Caco-2 (cell line): ENCODE measurements around the gene FAF2. TPM values are rescaled to one million over a fixed set of nuclear protein-coding genes. Genes with fewer than 3 reads are reported as not detected.
A peak's percentile ranks its signal among the peaks of the same experiment; 100 is the strongest.

Experiments used
- BruUV-seq: library from RNA; stranded (reverse); fragments of 400-500 nt; replicated peaks from 2 replicates; lab custom pipeline; 2021; lab: Mats Ljungman, UMichigan
- CTCF ChIA-PET: fragments of 300-600 bp; sonication (Branson Sonifier 250); formaldehyde crosslinking; loops from one replicate; lab custom pipeline; 2022; ENCODE audit warnings: antibody characterized with exemption; lab: Charles Lee
- POLR2A ChIA-PET: fragments of 300-600 bp; sonication (Branson Sonifier 250); formaldehyde crosslinking; loops from one replicate; lab custom pipeline; 2022; ENCODE audit warnings: antibody characterized with exemption; lab: Charles Lee
- DNase-seq, 2 experiments: peaks; one replicate each; pipeline versions ENCODE4 v3.0.0 to v3.0.0-alpha.2; 2020 to 2022
- H3K27me3 ChIP-seq: replicated peaks from 2 replicates; pipeline ENCODE4 v1.6.0; 2011; ENCODE audit warnings: low read length; ENCODE audit not compliant: control insufficient read depth, insufficient read depth
- H3K36me3 ChIP-seq: 2 replicates; pipeline ENCODE4 v1.5.1; 2011; ENCODE audit warnings: low read length; ENCODE audit not compliant: control insufficient read depth, insufficient read depth
- H3K4me1 ChIP-seq: fragments of 250-450 bp; sonication (Bioruptor Pico); 2 replicates; pipeline ENCODE4 v1.5.1; 2020; ENCODE audit warnings: mild to moderate bottlenecking
- H3K4me3 ChIP-seq: 2 replicates; pipeline ENCODE4 v1.5.1; 2011; ENCODE audit warnings: low read depth, mild to moderate bottlenecking, control low read depth, low read length
- H3K9me3 ChIP-seq: fragments of 250-450 bp; sonication (Bioruptor Pico); 2 replicates; pipeline ENCODE4 v1.5.1; 2020; ENCODE audit warnings: mild to moderate bottlenecking, moderate library complexity
- H3K27ac Mint-ChIP-seq: one replicate; pipeline ENCODE4 v1.8.0; 2022; ENCODE audit warnings: mixed read lengths; ENCODE audit not compliant: unreplicated experiment
- H3K27me3 Mint-ChIP-seq: one replicate; pipeline ENCODE4 v1.8.0; 2022; ENCODE audit warnings: mixed read lengths; ENCODE audit not compliant: insufficient read depth, unreplicated experiment
- H3K36me3 Mint-ChIP-seq: one replicate; pipeline ENCODE4 v1.8.0; 2022; ENCODE audit warnings: mild to moderate bottlenecking, mixed read lengths; ENCODE audit not compliant: insufficient read depth, unreplicated experiment
- H3K4me1 Mint-ChIP-seq: one replicate; pipeline ENCODE4 v1.8.0; 2022; ENCODE audit warnings: low read depth, mixed read lengths; ENCODE audit not compliant: unreplicated experiment
- H3K4me3 Mint-ChIP-seq: one replicate; pipeline ENCODE4 v1.8.0; 2022; ENCODE audit warnings: mild to moderate bottlenecking, moderate library complexity, mixed read lengths; ENCODE audit not compliant: unreplicated experiment
- H3K9me3 Mint-ChIP-seq: one replicate; pipeline ENCODE4 v1.8.0; 2022; ENCODE audit warnings: mixed read lengths; ENCODE audit not compliant: unreplicated experiment
- CTCF ChIP-seq, 2 experiments: fragments of 200-600 bp in 1 of 2; IDR thresholded peaks; 1 replicate in 1 of 2; 2 replicates in 1 of 2; pipeline versions ENCODE4 v1.5.1 to v1.8.0; 2011 to 2022; ENCODE audit warnings: antibody characterized with exemption in 1 of 2, control low read depth in 1 of 2, inconsistent platforms in 1 of 2, low read depth in 1 of 2, low read length in 1 of 2, mild to moderate bottlenecking in 1 of 2, moderate library complexity in 1 of 2; ENCODE audit not compliant: insufficient read depth in 1 of 2, severe bottlenecking in 1 of 2, unreplicated experiment in 1 of 2
- intact Hi-C: fragments of 100-400 bp; cut with micrococcal nuclease; formaldehyde crosslinking; loops from one replicate; pipeline ENCODE4 v1.10.0; 2022; ENCODE audit not compliant: unreplicated experiment
- total RNA-seq: library from RNA; stranded (reverse); gene quantifications from 2 replicates; pipeline ENCODE4 v1.2.3, GENCODE V29; 2022

Gene FAF2
- total RNA-seq, 1 experiment from 2014 or later, result 55.5 TPM

- no peak for TF ChIP-seq CTCF (IDR thresholded peaks at IDR 0.05; ENCODE audit: insufficient read depth in 1 of 2, low read depth in 1 of 2, low read length in 1 of 2, severe bottlenecking in 1 of 2, unreplicated experiment in 1 of 2)
- intact Hi-C loops, result loop anchor here (10.0 kb wide), 1 partner anchor 72 kb away; no protein-coding TSS in a partner anchor
- no TSS peak for BruUV-seq
These were observed 35.0 kb upstream of the FAF2 start for GRCh38 chr5:176413255-176413565.

GRCh38 chr5:176413709-176414191 lies 34.4 kb upstream of the FAF2 start:
- Mint-ChIP-seq H3K27ac (no peak overlapping the region), H3K4me1 (peaks cover 24% of the 10 kb centered on the region), H3K9me3 (no peaks in the 10 kb centered on the region), H3K27me3 (no peaks in the 10 kb centered on the region), H3K36me3 (peaks cover 29% of the 10 kb centered on the region), H3K4me3 (no peak overlapping the region)
- intact Hi-C loops, result loop anchor here (10.0 kb wide), 1 partner anchor 71 kb away; no protein-coding TSS in a partner anchor
- no peaks in the 10 kb centered on the region for H3K27me3 ChIP-seq
- ChIA-PET CTCF (no interaction called here), POLR2A (interaction anchor here (0.7 kb wide), 1 partner anchor 129 kb away, joined by 4 read pairs; no protein-coding TSS in a partner anchor)
- H3K36me3 ChIP-seq, result no peaks in the 10 kb centered on the region
- TF ChIP-seq CTCF (IDR thresholded peaks at IDR 0.05; ENCODE audit: insufficient read depth in 1 of 2, low read depth in 1 of 2, low read length in 1 of 2, severe bottlenecking in 1 of 2, unreplicated experiment in 1 of 2), result no peak
- no peak for DNase-seq
- no peaks in the 10 kb centered on the region for H3K9me3 ChIP-seq
- peaks cover 21% of the 10 kb centered on the region for H3K4me1 ChIP-seq
- BruUV-seq, result no TSS peak
- no peak overlapping the region for H3K4me3 ChIP-seq

More at GRCh38 chr5:176413255-176413565, 35.0 kb upstream of the FAF2 start:
- peaks cover 17% of the 10 kb centered on the region for H3K4me1 ChIP-seq
- H3K36me3 ChIP-seq, result no peaks in the 10 kb centered on the region
- Mint-ChIP-seq H3K27me3 (no peaks in the 10 kb centered on the region), H3K36me3 (peaks cover 25% of the 10 kb centered on the region), H3K4me3 (no peak overlapping the region), H3K4me1 (peaks cover 21% of the 10 kb centered on the region), H3K9me3 (no peaks in the 10 kb centered on the region), H3K27ac (no peak overlapping the region)
- POLR2A ChIA-PET, result no interaction called here
- no peaks in the 10 kb centered on the region for H3K9me3 ChIP-seq
- H3K4me3 ChIP-seq, result no peak overlapping the region
- no peak for DNase-seq
- CTCF ChIA-PET, result no interaction called here
- no peaks in the 10 kb centered on the region for H3K27me3 ChIP-seq

GRCh38 chr5:176414704-176415103 lies 33.5 kb upstream of the FAF2 start:
- Mint-ChIP-seq H3K36me3 (peaks cover 26% of the 10 kb centered on the region), H3K27me3 (no peaks in the 10 kb centered on the region), H3K9me3 (no peaks in the 10 kb centered on the region), H3K4me3 (no peak overlapping the region), H3K27ac (peak overlapping the region; percentile 85), H3K4me1 (peaks cover 24% of the 10 kb centered on the region)
- Histone ChIP-seq H3K27me3 (no peaks in the 10 kb centered on the region), H3K4me1 (peaks cover 23% of the 10 kb centered on the region), H3K9me3 (no peaks in the 10 kb centered on the region), H3K4me3 (no peak overlapping the region), H3K36me3 (no peaks in the 10 kb centered on the region)
- ChIA-PET CTCF (no interaction called here), POLR2A (no interaction called here)
- DNase-seq, result no peak
- TSS peak; percentile 47 for BruUV-seq
- TF ChIP-seq CTCF (IDR thresholded peaks at IDR 0.05; ENCODE audit: insufficient read depth in 1 of 2, low read depth in 1 of 2, low read length in 1 of 2, severe bottlenecking in 1 of 2, unreplicated experiment in 1 of 2), result no peak
- intact Hi-C loops, result loop anchor here (10.0 kb wide), 1 partner anchor 70 kb away; no protein-coding TSS in a partner anchor
